Amygdala (tissue), 56 donors: ENCODE results near the gene SMYD3.

Experiments used
- DNase-seq, 56 donors: peaks; one replicate each; lab custom pipeline; 2025; lab: John Stamatoyannopoulos, UW

SMYD3 gene

DNA sequence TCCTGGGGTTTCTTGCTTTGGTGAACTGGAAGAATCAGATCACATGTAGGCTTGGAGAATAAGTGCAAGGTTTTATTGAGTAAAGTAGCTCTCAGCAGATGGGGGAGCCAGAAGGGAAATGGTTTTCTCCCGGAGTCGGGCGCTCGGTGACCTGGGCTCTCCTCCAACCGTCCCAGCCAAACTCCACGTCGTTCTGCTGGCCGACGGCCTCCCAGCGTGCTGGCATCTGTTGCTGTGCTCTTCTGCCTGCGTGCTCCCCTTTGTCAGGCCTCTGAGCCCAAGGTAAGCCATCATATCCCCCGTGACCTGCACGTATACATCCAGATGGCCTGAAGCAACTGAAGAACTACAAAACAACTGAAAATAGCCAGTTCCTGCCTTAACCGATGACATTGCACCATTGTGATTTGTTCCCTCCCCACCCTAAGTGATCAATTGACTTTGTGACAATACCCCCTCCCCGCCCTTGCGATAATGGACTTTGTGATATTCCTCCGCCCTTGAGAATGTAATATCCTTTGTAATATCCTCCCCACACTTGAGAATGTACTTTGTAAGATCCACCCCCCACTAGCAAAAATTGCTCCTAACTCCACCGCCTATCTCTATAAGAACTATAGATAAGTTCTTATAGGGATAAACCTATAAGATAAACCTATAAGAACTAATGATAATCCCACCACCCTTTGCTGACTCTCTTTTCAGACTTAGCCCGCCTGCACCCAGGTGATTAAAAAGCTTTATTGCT is 88.3 kb downstream of the SMYD3 start:
- peak in 19 of 56 donors; percentile 0 to 51 (median 15) for DNase-seq

DNA sequence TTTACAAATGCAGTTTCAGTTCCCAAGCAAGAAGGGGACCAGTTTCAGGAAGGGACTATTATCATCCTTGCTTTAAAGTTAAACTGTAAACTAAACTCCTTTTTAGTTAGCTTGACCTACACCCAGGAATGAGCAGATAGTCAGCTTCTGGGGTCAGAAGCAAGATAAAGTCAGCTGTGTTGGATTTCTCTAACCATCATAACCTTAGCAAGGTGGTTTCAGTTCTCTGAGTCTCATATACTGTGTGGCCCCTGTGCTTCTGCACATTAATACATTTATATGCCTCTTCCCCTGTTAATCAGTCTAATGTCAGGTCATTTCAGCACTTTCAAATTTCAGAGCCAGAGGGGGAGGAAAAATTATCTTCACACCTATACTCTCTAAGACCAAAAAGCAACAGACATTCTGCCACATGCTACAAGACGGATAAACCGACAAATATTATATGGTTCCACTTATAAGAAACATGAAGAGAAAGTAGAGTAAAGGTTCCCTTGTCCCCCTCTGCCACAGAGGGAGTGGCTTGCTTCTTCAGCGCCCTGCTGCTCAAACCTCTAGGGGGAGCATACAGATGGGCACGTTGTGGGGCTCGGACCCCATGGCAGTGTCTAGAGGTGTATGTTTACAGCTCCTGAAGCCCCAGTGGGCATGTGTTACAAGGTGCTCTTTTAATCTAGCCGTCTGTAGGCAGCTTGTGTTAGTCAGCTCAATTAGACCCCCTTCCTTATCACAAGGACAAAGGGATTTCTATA is 89.1 kb downstream of the SMYD3 start:
- peak in 1 of 56 donors; percentile 4 for DNase-seq

DNA sequence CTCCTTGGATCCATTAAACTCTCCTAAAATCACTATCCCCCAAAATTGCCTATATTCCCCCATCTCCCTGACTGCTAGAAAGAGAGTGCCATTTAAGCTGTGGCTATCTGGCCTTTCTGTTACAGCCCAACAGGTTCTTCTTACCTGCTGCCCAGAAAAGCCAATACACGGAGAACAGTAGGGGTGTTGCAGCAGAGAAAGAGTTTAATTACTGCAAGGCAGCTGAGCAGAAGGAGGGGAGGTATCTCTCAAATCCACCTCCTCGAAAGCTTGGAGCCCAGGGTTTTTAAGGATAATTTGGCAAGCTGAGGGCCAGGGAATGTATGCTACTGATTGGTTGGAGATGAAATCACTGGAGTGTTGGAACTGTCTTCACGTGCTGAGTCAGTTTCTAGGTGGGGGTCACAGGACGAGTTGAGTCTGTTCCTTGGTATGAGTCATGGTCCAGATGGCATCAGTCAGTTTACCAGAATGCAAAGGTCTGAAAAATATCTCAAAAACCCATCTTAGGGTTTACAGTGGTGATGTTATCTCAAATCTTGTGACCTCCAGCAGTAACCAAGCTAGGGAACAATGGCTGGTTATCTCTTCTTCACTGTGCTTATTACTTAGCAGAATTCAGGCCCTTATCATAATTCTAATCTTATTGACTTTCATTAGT is 89.8 kb downstream of the SMYD3 start:
- no peak for DNase-seq

DNA sequence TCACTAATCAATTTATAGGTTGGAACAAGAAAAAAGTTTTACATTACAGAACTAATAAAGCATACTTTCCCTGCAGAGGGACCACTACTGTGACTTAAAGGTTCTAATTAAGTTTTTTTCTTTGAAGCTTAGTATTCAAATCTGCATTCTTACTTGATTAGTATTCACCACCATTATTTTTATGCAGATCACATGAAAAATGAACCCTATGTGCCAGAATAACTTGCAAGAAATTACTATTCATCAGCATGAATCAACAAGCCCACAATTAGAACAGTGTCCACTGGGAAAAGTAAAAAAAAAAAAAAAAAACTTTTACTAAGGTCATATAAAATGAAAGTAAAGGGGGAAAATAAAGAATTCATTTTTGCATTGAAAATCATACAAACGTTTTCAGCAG is 90.8 kb downstream of the SMYD3 start:
- no peak for DNase-seq

DNA sequence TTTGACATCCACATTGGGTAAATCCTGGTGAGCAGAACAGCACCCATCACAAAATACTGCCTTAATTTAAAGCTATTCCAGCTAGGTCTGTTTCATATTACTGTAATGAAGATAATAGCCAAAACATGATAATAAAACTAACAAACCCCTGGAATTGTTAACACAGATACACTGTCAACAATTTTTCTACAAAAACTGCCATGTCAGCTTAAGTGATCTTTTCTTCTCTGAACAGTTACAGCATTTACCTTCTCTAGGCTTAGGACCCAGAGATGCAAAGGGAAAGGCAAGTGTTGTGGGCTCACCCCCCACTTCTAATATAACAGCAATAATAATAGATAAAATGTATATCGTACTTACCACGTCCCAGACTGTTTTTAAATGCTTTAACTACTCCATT is 92.1 kb downstream of the SMYD3 start:
- no peak for DNase-seq

DNA sequence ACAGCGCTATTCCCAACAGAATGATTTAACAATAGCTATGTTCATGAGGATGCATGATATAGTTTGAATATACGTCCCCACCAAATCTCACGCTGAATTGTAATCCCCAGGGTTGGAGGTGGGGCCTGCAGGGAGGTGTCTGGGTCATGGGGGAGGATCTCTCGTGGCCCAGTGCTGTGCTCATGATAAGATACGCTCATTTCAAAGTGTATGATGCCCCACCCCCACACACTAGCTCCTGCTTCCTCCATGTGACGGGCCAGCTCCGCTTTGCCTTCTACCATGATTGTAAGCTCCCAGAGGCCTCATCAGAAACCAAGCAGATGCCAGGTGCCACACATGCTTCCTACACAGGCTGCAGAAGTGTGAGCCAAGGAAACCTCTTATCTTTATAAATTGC is 93.6 kb downstream of the SMYD3 start:
- DNase-seq, result no peak

DNA sequence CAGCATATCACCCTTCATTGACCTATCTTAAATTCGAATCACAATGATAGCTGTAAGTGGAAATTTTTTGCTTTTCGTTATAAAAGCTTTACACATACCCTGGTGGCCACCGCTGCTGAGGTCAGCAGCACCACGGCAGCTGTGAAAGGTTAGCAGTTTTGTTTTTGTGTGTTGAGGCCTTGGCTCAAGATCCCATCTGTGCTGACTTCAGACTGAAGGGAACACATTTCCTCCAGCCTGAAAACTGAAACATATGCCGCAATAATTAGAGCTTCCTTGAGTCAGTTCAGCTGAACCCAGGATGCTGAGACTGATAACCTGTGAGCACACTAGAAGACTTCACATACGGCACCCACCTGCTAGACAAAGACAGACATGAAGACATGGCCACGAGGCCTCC is 103.0 kb downstream of the SMYD3 start:
- DNase-seq, result no peak

DNA sequence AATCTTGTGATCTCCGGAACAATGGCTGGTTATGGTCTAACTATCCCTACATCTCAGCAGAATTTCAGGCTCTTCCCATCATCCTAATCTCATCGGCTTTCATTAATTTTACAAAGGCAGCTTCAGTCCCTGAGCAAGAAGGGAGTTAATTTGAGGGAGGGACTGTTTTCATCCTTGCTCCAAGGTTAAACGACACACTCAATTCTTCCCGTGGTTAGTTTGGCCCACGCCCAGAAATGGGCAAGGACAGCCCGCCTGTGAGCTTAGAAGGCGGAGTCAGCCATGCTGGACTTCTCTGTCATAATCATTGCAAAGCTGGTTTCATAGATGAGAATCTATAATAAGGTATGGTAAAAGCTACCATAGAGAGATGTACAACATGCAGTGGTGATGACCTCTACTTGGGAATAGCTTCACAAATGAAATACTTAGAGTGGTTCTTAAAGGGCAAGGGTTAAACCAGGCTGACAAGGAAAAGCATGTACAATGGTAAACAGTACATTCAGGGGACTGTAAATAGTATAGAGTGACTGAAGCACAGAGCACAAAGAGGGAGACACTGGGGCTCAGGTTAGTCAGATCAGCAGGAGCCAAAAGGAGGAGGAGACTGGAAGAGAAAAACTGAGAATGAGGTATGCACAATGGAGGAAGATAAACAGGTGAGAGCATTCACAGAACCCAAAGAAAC is 108.8 kb downstream of the SMYD3 start:
- no peak for DNase-seq

DNA sequence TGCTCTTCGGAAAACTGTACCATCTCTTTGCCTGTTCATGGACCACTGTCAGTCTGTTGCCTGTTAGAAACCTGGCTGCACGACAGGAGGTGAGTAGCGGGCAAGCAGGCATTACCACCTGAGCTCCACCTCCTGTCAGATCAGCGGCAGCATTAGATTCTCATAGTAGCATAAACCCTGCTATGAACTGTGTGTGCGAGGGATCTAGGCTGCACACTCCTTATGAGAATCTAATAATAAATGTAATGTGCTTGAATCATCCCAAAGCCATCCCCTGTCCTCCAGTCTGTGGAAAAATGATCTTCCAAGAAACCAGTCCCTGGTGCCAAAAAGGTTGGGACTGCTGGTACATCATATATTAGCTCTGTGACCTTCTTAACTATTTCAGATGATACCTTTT is 110.0 kb downstream of the SMYD3 start:
- no peak for DNase-seq

DNA sequence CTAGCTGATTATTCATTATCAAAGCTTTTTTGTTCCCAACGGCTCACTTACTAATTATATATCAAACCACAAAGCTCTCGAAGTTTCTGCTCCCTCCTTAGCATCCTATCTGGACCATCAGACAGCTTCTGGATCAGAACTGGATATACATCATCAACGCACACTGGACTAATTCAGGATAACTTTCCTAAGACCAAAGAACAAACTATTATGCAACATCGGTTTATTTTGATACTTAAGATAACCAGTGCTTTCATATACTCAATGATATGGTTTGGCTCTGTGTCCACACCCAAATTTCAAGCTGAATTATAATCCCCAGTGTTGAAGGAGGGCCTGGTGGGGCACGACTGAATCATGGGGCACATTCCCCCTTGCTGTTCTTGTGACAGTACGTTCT is 110.8 kb downstream of the SMYD3 start:
- DNase-seq, result no peak

DNA sequence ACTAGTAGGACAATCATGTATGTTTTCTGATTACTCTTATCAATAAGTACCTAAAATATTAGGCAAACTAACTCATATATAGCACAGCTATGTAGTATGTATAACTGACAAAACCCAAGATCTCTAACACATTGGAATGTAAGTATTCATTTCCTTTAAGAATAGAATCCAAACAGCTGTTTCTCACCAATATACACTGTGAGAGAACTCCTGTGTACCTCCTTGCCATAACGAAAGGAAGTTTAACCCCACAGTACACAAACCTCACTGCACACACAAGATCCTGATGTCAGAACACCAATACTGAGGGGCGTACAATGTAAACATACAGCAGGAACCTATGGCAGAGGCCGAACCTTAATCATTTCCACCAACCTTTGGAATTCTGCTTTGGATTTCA is 113.0 kb downstream of the SMYD3 start:
- no peak for DNase-seq

DNA sequence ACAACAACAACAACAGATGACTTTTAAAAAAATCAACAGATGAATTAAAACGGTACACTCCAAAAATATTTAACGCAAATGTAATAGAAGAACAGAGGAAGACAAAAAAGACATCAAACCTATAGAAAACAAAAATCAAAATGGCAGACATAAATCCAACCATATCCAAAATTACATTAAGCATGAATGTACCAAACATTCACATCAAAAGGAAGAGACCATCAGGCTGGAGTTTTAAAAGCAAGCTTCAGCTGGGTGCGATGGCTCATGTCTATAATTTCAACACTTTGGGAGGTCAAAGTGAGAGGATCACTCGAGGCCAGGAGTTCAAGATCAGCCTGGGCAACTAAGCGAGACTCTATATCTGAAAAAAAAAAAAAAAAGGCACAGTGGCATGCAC is 116.2 kb downstream of the SMYD3 start:
- DNase-seq, result no peak

DNA sequence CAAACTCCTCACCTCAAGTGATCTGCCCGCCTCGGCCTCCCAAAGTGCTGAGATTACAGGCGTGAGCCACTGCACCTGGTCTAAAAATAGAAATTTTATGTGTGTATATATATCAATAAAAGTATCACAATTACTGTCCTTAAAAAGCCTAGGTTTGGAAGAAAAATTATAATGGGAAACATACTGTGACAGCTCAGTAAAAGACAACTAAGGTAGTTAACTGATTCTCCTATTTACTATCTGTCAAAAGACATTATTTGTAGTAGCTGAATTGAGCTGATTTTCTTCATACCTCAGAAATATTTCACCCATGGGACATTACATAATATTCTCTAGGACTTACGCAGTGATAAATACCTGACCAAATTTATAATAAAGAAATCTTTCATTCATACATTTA is 122.5 kb downstream of the SMYD3 start:
- DNase-seq, result no peak

DNA sequence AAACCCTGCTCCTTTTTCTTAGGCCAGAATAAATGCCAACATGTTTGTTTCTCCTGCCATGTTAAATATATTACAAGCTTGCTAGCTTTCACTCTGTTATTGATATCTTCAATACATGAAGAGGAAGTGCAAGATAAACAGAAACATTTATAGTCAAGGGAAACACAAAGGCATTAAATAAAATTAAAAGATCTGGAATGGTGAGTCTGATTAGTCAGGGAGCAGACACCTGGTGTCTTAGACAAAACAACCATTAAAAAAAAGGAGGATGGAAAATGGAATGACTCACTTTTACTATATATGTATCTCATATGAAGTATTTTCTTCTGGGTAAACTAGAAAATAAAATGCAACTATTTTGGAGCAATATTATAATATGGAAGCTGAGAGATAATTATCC is 123.3 kb downstream of the SMYD3 start:
- DNase-seq, result no peak

DNA sequence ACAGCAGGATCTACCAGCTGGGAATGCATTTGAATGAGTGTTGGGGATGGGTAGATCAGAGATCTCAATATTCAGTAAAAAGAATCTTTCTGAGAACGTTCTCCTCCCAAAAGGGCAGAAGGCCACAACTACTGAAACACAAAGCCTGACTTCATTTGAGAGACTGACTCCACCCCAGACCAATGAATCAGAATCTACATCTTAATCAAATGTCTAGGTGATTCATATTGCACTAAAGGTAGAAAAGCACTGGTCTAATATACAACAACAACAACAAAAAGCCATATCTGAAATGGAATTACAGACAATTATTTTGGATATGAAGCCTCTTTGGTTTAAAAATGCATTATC is 123.9 kb downstream of the SMYD3 start:
- no peak for DNase-seq

DNA sequence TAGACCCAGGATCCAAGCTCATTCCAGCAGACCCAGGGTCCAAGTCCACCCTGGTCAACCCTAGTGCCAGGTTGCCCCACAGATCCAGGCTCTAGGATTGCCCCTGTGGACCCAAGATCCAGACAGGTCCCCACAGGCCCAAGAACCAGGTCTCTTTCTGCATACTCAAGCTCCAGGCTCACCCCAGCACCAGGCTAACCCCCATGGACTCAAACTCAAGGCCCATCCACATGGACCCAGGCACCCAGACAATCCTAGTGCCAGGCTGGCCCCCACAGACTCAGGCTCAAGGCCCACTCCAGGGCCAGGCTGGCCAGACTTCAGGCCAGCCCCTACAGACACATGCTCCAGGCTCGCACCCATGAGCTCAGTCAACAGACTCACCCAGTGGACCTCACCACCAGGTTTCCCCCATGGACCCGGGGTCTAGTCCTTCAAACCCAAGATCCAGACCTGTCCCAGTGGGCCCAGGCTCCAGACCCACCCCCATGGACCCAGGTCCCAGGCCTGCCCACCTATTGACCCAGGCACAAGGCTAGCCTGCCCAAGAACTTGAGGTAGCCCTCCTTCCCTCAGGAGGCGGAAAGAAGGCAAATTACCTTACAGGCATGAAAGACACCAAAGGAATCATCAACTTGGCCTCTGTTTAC is 124.4 kb downstream of the SMYD3 start:
- DNase-seq, result no peak

DNA sequence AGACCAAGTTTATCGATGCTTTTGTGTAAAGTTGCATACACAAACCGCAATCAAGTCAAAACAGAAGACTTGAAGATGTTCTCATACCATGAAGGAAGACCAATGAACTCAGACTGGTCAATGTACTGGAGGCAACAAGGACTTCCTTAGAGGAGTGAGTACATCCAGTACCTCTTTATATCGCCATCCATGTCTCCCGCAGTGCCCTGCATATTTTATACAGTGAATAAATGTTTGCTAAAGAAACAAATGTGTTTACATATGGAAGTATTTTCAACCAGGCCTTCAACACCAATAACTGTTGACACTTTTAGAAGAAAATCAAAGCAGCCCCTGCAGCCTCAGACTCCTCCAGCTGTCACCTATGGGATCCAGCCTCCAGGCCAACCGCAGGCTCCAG is 125.6 kb downstream of the SMYD3 start:
- no peak for DNase-seq

DNA sequence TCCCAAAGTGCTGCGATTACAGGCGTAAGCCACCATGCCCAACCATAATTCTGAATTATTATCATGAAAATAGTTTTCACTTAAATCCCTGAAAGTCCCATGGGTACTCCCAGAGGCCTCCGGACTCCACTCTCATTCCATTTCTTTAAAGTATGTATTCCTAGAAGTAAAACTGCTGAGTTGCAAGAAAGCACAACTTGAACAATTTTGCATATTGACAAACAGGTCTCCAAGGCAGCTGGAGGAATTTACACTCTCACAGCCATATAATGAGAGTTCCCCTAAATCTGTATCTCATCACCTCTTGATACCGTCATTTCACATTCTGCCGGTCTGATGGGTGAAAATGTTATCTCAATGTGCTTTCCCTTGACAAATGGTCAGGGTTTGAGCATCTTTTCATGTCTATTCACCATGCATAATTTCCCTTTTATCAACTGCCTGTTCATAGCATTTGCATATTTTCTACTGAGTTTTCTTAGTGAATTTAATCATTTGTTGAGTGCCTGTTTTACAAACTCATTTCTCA is 129.4 kb downstream of the SMYD3 start:
- DNase-seq, result no peak

DNA sequence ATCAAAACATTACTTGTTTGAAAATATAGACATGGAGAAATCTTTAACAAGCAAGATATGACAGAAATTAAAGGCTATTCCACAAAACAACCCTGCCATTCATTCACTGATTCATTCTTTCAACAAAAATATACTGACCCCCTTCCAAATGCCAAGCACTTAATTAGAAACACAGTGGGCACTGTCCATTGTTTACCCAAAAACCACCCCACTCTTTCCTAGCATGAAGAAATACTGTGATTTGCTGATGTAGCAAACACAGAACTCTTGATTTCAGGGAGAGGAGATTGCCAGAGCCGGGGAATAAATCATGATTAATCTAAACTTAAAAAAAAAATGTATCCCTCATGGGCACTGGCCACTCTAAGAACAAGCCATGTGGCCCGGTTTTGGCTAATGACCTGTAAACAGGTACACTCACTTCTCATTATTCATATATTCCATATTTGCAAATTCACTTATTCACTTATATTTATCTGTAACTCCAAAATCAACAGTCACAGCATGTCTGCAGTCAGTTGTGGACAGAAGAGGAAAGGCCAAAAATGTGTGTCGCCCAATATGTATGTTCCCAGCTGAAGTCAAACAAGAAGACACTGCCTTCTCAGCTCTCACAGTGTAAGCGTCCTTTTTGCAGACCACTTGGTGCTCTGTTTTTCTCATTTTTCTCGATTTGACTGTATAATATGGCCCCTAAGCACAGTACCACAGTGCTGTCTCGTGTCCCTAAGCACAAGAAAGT is 133.1 kb downstream of the SMYD3 start:
- no peak for DNase-seq

DNA sequence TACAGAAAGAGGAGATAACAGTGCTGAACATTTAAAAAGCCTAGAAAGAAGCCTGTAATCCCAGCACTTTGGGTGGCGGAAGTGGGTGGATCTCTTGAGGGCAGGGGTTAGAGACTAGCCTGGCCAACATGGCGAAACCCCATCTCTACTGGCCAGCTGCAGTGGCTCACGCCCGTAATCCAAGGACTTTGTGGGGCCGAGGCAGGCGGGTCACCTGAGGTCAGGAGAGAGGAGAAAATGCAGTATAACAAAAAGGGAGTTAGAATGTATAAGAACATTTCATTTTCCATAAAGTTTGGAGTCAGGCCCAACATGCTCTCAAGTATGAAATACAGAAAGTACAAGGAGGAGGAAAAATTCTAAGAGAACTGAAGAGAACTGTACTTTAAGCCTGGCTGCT is 134.5 kb downstream of the SMYD3 start:
- no peak for DNase-seq
